GM21723 (cell line): ENCODE results near the gene POU2F2.
"Not testable (repeated sequence)": the region's sequence is repeated elsewhere in the genome, so short reads cannot be mapped to it uniquely, and the experiment has no call there.

Source experiments
- ATAC-seq: cut with Tn5 transposase; IDR thresholded peaks from one replicate; pipeline ENCODE4 v1.9.1; 2021; ENCODE audit warnings: mild to moderate bottlenecking, moderate library complexity; ENCODE audit not compliant: unreplicated experiment

Gene POU2F2

GRCh38 chr19:42065051-42065450 lies 67.2 kb downstream of the POU2F2 start:
- ATAC-seq = no peak

- ATAC-seq = no peak
These were observed 67.8 kb downstream of the POU2F2 start for GRCh38 chr19:42064432-42064831.

- no peak for ATAC-seq
These were observed 69.9 kb downstream of the POU2F2 start for GRCh38 chr19:42062381-42062780.

GRCh38 chr19:42060117-42060516 lies 72.1 kb downstream of the POU2F2 start:
- ATAC-seq = no peak

GRCh38 chr19:42059196-42059595 lies 73.0 kb downstream of the POU2F2 start:
- ATAC-seq = no peak

- no peak for ATAC-seq
These were observed 74.4 kb downstream of the POU2F2 start for GRCh38 chr19:42057846-42058245.

- ATAC-seq = no peak
These were observed 78.0 kb downstream of the POU2F2 start for GRCh38 chr19:42054205-42054604.

- no peak for ATAC-seq
These were observed 79.0 kb downstream of the POU2F2 start for GRCh38 chr19:42053037-42053935.

GRCh38 chr19:42052241-42052863 lies 79.9 kb downstream of the POU2F2 start:
- ATAC-seq = no peak

- ATAC-seq = no peak
These were observed 80.8 kb downstream of the POU2F2 start for GRCh38 chr19:42051166-42052115.

GRCh38 chr19:42048992-42049391 lies 83.3 kb downstream of the POU2F2 start:
- ATAC-seq = no peak

- ATAC-seq = no peak
These were observed 86.7 kb downstream of the POU2F2 start for GRCh38 chr19:42045575-42045974.

GRCh38 chr19:42042455-42043170 lies 89.6 kb downstream of the POU2F2 start:
- no peak for ATAC-seq

- not testable (repeated sequence) for ATAC-seq
These were observed 91.8 kb downstream of the POU2F2 start for GRCh38 chr19:42040491-42040890.

GRCh38 chr19:42040031-42040430 lies 92.2 kb downstream of the POU2F2 start:
- no peak for ATAC-seq

- ATAC-seq = no peak
These were observed 93.6 kb downstream of the POU2F2 start for GRCh38 chr19:42038666-42039065.

- no peak for ATAC-seq
These were observed 94.6 kb downstream of the POU2F2 start for GRCh38 chr19:42037649-42038048.
